Esophagus muscularis mucosa (tissue), 4 donors: ENCODE measurements around the gene TMEM154. TPM values are rescaled to one million over a fixed set of nuclear protein-coding genes. Genes with fewer than 3 reads are reported as not detected.

Source experiments
- DNase-seq: peaks from one replicate; pipeline ENCODE4 v3.0.0-alpha.2; 2017; ENCODE audit errors: extremely low spot score
- H3K27ac ChIP-seq, 4 donors: fragments of 200-600 bp; sonication (generic); replicated peaks in 1 of 4; 1 replicate in 3 of 4; 2 replicates in 1 of 4; pipeline ENCODE4 v1.5.1; 2016 to 2019; ENCODE audit warnings: mild to moderate bottlenecking in 1 of 4
- H3K27me3 ChIP-seq, 4 donors: fragments of 200-600 bp; sonication (generic); one replicate each; pipeline versions ENCODE4 v1.5.1 to v1.6.0; 2016 to 2019
- H3K36me3 ChIP-seq, 4 donors: fragments of 200-600 bp; sonication (generic); one replicate each; pipeline ENCODE4 v1.5.1; 2016 to 2019
- H3K4me1 ChIP-seq, 4 donors: fragments of 200-600 bp; sonication (generic); one replicate each; pipeline ENCODE4 v1.5.1; 2016 to 2019
- H3K4me3 ChIP-seq, 4 donors: fragments of 200-600 bp; sonication (generic); 1 replicate in 2 of 4; 2 replicates in 2 of 4; pipeline ENCODE4 v1.5.1; 2016 to 2019; ENCODE audit warnings: mild to moderate bottlenecking in 4 of 4, moderate library complexity in 1 of 4
- H3K9me3 ChIP-seq, 4 donors: fragments of 200-600 bp; sonication (generic); 1 replicate in 3 of 4; 2 replicates in 1 of 4; pipeline ENCODE4 v1.5.1; 2016 to 2019
- EP300 ChIP-seq: sonication (generic); formaldehyde crosslinking; IDR thresholded peaks from one replicate; pipeline ENCODE4 v1.6.1; 2017; ENCODE audit warnings: antibody characterized with exemption
- POLR2A ChIP-seq: fragments of 450-650 bp; IDR thresholded peaks from one replicate; pipeline ENCODE4 v1.6.1; 2017; ENCODE audit warnings: antibody characterized with exemption, moderate library complexity, mild to moderate bottlenecking, low read depth
- POLR2AphosphoS5 ChIP-seq, 2 donors: sonication (generic); formaldehyde crosslinking; IDR thresholded peaks; one replicate each; pipeline ENCODE4 v1.6.1; 2017; ENCODE audit warnings: antibody characterized with exemption in 2 of 2
- WGBS: methylation state at CpG from one replicate; pipeline ENCODE4 v1.1.5; 2018; 5-methylcytosine and 5-hydroxymethylcytosine counted together
- intact Hi-C: fragments of 100-400 bp; cut with DNase I; formaldehyde crosslinking; loops from one replicate; pipeline ENCODE4 v1.15.1; 2023
- total RNA-seq, 4 donors: library from RNA; depleted of rRNA; stranded (reverse); fragments of >200 nt; gene quantifications; one replicate each; pipeline versions ENCODE4 v1.1.0 to v1.2.1, GENCODE V29; 2016
- TF ChIP-seq, protein P1 (sequence below), 3 experiments: fragments of 200-600 bp in 2 of 3; fragments of 450-650 bp in 1 of 3; sonication (generic) in 2 of 3; IDR thresholded peaks; one replicate each; pipeline ENCODE4 v1.5.1; 2017 to 2019; ENCODE audit warnings: antibody characterized with exemption in 3 of 3, mild to moderate bottlenecking in 2 of 3, moderate library complexity in 1 of 3

TMEM154 gene
- total RNA-seq, 4 donors from 2014 or later, result 1.1 to 2.9 (median 2.3) TPM

DNA sequence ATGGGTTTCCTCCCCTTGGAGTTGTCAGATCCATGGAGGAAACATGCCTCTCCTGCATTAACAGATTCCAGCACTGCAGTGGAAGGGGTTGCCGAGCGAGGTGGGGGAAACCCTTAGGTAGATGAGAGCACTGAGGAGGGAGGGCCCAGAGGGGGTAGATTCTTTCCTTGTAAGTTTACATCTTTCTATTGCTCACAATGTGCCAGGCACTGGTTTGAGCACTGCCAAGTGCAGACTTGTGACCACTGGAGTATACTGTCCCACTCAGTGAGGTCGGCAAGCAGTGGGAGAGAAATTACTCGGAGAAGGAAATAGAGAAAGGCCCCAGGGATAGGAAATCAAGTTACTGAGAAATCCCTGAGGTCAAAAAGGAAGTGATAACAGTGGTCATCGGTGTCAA, 27.8 kb upstream of the TMEM154 start:
- no peak for DNase-seq
- peaks cover 0 to 5% (median 0%) of the 10 kb centered on the region in 4 donors for H3K27me3 ChIP-seq
- H3K4me3 ChIP-seq, result no peak overlapping the region
- H3K36me3 ChIP-seq, result no peaks in the 10 kb centered on the region
- intact Hi-C loops, result no loop called here
- no peaks in the 10 kb centered on the region for H3K9me3 ChIP-seq
- H3K4me1 ChIP-seq, result peaks cover 0 to 6% (median 0%) of the 10 kb centered on the region in 4 donors
- no peak for TF ChIP-seq EP300
- WGBS, result 76% methylated on average over 5 of the region's 5 CpGs
- no peak overlapping the region for H3K27ac ChIP-seq

DNA sequence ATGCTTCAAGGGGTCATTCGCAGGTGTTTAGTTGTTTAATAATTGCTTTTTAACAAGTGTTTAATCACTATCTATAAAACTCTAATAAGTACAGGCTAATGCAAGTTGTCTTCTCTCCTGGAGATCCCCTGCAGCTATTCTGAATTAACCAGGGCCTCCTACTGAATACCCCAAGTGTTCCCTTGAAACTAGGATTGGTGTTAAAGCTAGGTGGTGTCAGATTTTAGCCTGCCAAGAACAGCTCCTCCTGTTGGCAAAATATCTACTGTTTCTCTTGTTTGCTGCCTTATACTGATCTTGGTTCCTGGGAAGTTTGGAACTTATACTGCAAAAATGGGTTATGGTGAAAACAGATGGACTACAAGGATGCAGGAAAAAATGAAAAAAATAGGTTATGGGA, 26.1 kb upstream of the TMEM154 start:
- peaks cover 0 to 6% (median 0%) of the 10 kb centered on the region in 4 donors for H3K4me1 ChIP-seq
- no peak for DNase-seq
- H3K9me3 ChIP-seq, result no peaks in the 10 kb centered on the region
- peaks cover 0 to 15% (median 3%) of the 10 kb centered on the region in 4 donors for H3K27me3 ChIP-seq
- TF ChIP-seq, protein P1, sequence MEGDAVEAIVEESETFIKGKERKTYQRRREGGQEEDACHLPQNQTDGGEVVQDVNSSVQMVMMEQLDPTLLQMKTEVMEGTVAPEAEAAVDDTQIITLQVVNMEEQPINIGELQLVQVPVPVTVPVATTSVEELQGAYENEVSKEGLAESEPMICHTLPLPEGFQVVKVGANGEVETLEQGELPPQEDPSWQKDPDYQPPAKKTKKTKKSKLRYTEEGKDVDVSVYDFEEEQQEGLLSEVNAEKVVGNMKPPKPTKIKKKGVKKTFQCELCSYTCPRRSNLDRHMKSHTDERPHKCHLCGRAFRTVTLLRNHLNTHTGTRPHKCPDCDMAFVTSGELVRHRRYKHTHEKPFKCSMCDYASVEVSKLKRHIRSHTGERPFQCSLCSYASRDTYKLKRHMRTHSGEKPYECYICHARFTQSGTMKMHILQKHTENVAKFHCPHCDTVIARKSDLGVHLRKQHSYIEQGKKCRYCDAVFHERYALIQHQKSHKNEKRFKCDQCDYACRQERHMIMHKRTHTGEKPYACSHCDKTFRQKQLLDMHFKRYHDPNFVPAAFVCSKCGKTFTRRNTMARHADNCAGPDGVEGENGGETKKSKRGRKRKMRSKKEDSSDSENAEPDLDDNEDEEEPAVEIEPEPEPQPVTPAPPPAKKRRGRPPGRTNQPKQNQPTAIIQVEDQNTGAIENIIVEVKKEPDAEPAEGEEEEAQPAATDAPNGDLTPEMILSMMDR (IDR thresholded peaks at IDR 0.05), result no peak
- no peak for TF ChIP-seq EP300
- TF ChIP-seq POLR2AphosphoS5 (IDR thresholded peaks at IDR 0.05), result no peak
- TF ChIP-seq POLR2A, result no peak
- 69% methylated on average over 1 of the region's 1 CpG for WGBS
- no peak overlapping the region for H3K27ac ChIP-seq
- H3K36me3 ChIP-seq, result no peaks in the 10 kb centered on the region
- no peak overlapping the region for H3K4me3 ChIP-seq
- intact Hi-C loops, result no loop called here

DNA sequence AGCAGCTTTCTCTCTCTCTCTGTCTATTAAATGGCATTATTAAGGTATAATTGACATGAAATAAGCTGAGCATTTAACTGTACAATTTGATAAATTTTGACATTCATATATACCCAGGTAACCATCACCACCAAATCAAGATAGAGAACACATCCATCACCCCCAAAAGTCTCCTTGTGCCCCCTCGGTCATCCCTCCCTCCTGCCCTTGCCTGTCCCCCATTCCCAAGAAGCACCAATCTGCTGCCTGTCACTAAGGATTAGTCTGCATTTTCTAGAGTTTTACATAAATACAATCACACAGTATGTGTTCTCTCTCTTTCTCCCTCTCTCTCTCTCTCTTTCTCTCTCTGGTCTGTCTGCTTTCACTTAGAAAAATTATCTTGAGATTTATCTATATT, 25.0 kb upstream of the TMEM154 start:
- no peak for TF ChIP-seq POLR2AphosphoS5 (IDR thresholded peaks at IDR 0.05)
- DNase-seq, result no peak
- intact Hi-C loops, result no loop called here
- no peak overlapping the region for H3K27ac ChIP-seq
- H3K36me3 ChIP-seq, result no peaks in the 10 kb centered on the region
- H3K27me3 ChIP-seq, result peaks cover 0 to 15% (median 3%) of the 10 kb centered on the region in 4 donors
- H3K9me3 ChIP-seq, result no peaks in the 10 kb centered on the region
- peaks cover 0 to 6% (median 0%) of the 10 kb centered on the region in 4 donors for H3K4me1 ChIP-seq
- no peak overlapping the region for H3K4me3 ChIP-seq
- 52% methylated on average over 1 of the region's 1 CpG for WGBS

DNA sequence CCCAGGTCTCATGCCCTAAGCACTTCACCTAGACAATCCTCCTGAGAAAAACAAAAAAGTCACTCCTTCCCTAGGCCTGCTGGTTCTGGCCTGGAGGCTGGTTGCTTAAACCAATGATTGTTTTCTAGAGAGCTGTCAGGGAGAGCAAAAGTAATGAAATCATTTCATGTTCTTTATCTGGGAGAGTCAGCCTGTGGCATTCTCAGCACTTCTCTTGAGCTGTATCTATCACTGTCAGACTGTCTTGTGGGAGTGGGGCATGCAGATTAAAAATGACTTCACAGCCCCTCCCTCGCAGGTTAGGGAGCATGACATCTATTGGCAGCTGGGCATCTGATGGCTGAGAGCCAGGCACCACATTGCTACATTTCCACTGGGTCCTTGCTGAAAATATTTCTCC, 20.4 kb upstream of the TMEM154 start:
- no peak overlapping the region for H3K4me3 ChIP-seq
- H3K9me3 ChIP-seq, result no peaks in the 10 kb centered on the region
- H3K4me1 ChIP-seq, result no peaks in the 10 kb centered on the region
- intact Hi-C loops, result no loop called here
- WGBS, result 86% methylated on average over 1 of the region's 1 CpG
- no peak overlapping the region for H3K27ac ChIP-seq
- peaks cover 0 to 12% (median 3%) of the 10 kb centered on the region in 4 donors for H3K27me3 ChIP-seq
- TF ChIP-seq, protein P1 (IDR thresholded peaks at IDR 0.05), result no peak
- TF ChIP-seq EP300, result no peak
- no peaks in the 10 kb centered on the region for H3K36me3 ChIP-seq
- no peak for DNase-seq

DNA sequence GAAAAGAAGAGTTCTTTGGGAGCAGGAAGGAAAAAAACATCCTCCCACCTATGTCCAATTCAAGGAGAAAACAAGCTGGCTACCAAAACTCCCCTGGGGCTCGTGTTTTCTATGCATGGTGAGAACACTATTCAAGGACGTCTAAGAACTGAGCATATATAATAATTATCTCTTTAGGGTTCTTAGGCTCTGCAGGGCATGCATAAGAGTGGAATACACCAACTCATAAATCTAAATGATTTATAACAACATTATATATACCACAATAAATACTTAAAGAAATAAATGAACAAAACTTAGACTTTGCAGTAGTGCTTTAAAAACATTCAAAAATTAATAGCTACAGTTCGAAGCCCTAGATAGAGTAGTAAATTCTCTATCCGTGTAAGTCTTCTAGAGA, 19.5 kb upstream of the TMEM154 start:
- DNase-seq, result no peak
- no peak overlapping the region for H3K4me3 ChIP-seq
- H3K27ac ChIP-seq, result no peak overlapping the region
- no peaks in the 10 kb centered on the region for H3K9me3 ChIP-seq
- H3K27me3 ChIP-seq, result peaks cover 0 to 11% (median 3%) of the 10 kb centered on the region in 4 donors
- TF ChIP-seq, protein P1 (IDR thresholded peaks at IDR 0.05), result no peak
- no peak for TF ChIP-seq POLR2A
- intact Hi-C loops, result no loop called here
- H3K4me1 ChIP-seq, result no peaks in the 10 kb centered on the region
- no peaks in the 10 kb centered on the region for H3K36me3 ChIP-seq
- WGBS, result 81% methylated on average over 4 of the region's 4 CpGs

DNA sequence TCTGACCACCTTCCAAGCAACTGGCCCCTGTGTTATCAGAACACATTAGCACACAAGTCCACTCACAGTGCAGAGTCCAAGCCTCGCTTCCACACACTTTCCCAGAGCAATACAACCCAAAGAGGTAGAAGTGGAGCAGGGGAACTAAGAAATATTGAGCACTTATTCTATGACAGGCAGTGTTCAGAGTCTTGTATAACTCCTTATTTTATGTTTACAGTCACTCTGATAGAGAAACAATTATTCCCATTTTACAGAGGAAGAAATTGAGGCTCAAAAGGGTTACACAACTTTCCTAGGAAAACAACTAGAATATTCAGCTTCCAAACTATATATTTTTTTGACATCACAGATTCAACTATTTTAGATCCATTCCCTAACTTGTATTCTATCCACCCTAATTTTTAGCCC, 18.3 kb upstream of the TMEM154 start:
- 44% methylated on average over 1 of the region's 1 CpG for WGBS
- Histone ChIP-seq H3K27me3 (peaks cover 0 to 11% (median 3%) of the 10 kb centered on the region in 4 donors), H3K4me1 (no peaks in the 10 kb centered on the region), H3K4me3 (no peak overlapping the region), H3K9me3 (no peaks in the 10 kb centered on the region), H3K36me3 (no peaks in the 10 kb centered on the region), H3K27ac (no peak overlapping the region)
- DNase-seq, result no peak
- intact Hi-C loops, result no loop called here
- TF ChIP-seq EP300 (no peak), POLR2AphosphoS5 (IDR thresholded peaks at IDR 0.05) (no peak), POLR2A (no peak)
- TF ChIP-seq, protein P1 (IDR thresholded peaks at IDR 0.05), result no peak
